Inflammatory macrophage treated with lipopolysaccharide for 1 hour (primary cell): ENCODE results near the gene COPS3.

Experiments used
- DNase-seq, 2 donors: peaks; one replicate each; pipeline ENCODE4 v3.0.0-alpha.2; 2020 to 2022

COPS3 gene

DNA sequence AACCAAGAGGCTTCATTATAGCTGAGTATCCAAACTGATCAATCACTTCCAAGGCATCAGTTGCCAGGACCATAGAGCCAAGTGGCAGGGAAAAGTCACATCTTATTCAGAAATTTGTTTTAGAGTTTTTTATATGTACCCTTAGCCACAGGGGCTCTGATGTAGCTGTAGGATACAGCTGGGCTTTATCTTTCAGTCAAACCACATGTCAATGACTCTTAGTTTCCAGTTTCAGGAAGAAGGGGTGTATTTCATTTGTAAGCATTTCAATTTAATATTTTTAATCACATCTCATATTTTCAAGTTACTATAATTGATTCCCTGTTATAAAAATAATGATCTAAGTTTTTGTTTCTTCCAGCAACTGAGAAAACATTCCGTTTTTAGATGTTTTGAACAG, 41.2 kb downstream of the COPS3 start:
- no peak for DNase-seq

DNA sequence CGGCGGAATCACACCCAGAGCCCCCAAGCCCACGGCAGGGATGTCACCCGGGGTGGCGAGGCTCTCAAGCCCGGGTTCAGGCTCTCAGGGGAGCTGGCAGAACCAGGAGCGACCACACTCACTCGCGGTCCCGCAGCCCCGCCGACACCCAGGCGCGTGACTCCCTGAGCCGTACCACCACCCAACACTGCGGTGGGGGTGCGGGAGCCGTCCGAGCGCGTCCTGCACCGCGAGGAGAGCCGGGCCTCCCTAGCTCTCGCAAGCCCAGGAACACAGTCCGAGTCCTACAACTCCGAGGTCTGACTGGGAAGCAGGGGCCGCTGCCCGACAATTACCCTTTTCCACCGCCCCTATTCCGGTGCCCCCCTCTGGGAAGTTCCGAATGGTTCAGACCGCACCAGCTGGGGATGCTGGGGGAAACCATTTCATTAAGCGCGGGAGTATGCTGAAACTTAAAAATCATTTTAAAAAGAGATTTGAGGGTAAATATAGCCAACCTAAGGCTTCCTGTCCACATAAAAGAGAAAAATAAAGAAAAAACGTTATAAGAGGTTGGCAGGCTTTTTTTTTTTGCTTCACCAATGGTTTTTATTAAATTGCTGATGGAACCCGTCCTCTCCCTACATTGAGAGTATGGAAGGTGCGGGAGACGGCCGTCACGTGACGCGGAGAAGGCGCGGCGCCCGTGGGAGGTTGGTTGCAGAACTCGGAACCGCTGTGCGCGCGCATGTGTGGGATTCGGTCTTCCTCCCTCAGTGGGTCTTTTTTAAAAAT, 43.8 kb downstream of the COPS3 start, which contains the start of gene FLCN:
Gene FLCN (minus strand): TSS at position 143 of the 774 bp plus-strand sequence. CDS start 9,031 bp downstream, outside the sequence.
- peak; percentile 89 to 95 for DNase-seq

DNA sequence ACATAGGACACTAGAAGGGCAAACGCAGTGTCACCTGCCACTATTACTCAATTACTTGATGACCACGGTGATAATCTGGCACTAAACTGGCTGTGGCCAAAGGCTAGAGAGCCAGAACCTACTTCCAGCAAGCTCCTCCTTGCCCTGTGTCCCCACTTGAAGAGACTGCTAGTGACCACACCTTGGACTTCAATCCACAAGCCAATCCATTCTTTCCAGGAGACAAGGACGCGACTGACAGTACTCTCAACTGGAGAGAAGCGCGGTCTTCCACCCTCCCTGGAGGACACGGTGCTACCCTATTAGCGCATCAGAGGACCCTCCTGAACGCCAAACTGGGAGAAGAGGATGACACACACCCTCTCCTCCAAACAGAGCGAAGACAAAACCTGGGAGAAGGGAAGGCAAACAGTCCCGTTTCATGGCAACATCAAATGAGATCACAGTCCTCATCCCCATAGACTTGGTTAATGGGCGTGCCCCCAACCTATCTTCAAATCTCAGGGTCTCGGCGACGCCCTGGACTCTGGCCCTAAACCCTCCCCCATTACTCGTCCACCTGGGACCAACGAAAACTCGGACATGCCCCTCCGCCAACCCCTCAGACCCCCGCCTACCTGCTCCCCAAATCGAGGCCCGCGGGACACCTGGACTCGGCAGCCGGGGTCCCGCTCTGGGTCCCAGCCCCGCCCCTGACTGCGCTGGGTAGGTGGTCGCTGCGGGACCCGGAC, 44.6 kb downstream of the COPS3 start:
- peak; percentile 7 for DNase-seq

DNA sequence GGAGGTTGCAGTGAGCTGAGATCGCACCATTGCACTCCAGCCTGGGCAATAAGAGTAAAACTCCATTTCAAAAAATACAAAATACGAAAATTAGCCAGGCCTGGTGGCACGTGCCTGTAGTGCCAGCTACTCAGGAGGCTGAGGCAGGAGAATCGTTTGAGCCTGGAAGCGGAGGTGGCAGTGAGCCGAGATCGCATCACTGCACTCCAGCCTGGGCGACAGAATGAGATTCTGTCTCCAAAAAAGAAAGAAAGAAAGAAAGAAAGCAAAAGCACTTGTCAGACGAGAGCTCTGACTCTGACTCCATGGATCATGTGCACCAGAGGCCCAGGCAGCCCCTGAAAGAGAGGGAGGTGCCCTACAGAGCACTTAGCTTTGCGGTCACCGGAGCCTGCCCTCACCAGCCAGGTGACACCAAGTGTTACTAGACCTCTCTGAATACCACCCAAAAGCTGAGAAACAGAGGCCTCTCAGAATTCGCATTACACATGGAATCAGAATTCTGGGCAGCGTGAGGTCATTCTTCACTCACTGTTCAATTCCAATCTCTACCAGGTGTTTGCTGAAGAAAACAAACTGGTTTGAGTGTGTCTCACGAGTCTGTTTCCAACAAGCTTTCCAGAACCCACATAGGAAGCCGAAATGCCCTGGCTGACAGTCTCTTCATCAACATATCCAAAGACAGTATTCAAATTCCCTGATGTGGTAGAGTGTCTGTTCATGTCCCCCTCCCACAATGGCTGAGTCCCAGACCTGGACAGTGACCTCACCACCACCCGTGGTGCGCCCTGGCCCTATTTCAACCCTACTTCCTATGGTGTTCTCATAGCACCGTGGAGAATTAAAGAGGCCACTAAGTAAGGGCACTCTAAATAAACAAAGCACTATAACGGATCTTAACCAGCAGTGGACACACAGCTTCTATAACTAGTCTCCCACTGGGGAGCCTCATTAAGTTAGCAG, 45.6 kb downstream of the COPS3 start:
- DNase-seq: peak; percentile 7 to 33

DNA sequence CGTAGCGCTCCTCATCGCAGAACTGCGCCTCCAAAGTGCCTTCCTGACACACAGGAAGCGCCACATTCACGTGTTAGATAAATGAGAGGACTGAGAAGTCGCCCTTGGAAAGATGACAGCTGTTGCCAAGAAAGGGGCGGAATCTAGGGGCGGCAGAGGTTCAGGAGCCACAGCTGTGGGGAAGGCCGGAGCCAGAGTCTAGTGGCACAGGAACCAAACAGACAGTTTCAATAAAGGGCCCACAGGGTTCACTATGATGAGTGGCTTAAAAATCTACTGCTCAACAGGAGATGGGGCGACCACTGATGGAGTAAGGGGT, 48.8 kb downstream of the COPS3 start:
- DNase-seq: no peak

DNA sequence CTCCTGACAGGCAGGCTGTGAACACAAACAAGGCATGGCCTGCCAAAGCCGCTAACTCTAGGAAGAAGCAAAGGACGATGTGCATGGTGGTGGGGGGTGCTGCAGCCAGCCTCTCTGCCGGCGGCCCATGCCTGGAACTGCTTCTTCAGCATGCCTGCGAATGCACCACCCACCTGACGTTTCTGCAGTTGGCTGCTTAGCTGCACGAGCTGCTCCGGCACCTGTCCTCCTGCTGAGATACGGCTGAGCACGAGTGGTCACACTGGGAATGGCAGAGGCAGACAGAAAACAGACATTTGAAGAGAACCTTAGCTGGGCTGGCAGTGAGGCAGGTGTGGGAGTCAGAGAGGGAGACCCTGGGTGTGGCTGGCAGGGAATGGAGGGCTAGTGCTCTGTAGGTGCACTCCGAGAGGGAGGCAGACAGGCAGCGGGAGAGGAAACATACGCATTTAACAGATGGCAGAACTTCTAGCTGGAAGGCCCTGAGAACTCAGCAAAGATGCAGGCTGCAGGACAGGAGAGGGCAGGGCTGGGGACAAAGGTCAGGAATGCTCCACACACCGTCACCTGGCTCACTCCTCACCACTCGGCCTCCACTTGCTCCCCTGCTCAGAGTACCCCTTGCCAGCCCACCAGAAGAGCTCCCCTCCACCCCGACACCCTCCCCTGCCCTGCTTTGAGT, 49.3 kb downstream of the COPS3 start:
- DNase-seq: no peak

DNA sequence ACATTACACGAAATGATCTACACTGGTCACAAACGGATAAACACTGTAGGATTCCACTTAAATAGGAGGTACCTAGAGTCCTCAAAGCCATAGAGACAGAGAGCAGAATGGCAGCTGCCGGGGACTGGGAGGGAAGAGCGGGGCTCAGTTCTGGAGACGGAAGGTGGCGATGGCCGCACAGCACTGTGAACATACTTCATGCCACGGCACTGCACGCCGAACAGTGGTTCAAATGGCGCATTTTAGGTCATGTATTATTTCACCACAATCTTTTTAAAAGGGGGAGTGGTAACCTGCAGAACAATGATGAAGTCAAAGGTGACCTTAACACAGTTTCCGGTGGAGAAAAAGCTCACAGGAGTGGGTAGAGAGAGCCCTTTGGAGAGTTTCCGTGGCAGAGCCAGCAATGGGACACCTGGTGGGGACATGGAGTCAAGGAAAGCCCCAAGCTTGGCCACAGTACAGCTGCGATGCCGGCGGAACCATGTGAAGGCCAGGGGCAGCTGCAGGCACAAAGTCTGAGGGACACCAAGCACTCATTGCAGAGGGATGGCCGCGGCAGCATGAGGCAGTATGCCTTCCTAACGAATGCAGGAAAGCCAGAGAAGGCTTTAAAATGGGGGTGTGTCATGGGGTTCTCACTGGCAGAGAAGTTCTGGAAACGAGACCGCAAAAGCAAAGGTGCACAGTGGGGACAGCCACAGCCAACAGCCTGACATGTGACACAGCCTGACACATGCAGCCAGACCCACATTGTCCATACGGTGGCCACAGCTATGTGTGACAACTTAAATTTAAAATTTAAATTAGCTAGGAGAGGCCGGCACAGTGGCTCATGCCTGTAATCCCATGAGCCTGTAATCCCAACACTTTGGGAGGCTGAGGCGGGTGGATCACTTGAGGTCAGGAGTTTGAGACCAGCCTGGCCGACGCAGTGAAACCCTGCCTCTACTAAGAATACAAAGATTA, 51.3 kb downstream of the COPS3 start:
- no peak for DNase-seq

DNA sequence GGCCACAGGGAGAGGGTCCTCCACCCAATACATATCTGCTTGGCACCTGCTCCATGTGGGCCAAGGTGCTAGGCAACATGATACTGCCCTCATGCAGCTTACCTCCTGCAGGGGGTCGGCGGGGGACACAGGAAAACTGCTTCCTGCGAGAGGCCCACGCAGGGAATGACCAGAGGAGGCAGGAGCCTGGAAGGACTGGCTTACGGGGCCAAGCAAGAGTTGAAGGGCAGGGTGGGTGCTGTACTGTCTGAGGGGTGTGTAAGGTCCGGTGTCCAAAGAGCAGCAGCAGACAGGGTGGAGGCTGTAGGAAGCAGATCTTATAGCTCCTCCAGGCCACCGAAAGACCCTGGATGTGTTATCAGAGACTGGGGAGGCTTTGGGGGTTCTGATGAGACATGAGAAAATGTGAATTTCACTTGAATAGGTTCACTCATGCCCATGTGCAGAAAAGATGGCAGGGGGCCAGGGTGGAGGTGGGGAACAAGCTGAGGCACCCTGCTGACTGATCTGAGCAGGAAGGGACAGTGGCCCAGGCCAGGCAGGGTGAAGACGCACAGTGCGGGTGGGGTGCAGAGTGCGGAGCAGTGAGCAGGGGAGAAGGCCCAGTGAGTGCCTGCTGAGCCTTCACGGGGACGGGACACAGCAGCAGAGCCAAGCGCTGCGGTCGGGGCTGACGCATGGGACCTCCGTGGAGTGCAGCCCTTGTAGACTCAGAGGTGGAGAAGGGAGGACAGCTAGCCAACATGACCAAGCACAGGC, 52.3 kb downstream of the COPS3 start:
- DNase-seq: no peak

DNA sequence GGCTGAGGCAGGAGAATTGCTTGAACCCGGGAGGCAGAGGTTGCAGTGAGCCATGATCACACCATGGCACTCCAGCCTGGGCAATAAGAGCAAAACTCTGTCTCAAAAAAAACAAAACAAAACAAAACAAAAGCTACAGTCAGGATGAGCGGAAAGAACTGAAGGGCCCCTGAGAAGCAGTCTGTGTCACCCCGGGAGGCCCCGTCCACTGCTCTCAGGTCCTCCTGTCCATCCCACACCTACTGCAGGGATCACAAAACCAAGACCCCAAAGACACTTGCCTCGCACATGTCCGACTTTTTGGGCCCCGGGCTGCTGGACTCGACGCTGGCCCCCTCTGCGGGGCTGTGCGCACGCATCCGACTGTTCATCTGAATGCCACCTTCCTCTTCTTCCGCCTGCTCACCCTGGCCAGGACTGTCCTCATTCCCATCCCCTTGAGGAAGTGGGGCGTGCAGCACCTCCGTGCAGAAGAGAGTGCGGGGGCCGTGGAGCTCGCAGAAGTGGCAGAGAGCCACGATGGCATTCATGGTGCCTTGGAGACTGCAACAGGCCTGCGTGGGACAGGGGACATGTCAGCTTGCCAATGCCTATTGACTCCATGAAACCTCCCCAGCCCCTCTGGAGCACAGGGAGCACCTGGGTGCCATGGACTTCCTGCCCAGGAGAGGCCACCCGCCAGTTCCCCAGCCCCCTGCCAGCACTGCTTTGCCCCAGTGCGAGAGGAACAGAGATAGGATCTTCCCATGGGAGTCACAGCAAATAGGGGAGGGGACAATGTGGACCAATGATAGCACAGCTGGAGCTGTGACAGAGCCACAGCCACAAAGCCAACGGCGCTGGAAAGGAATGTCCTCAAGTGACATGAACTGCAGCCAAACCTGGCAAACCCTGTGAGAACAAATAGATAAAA, 53.2 kb downstream of the COPS3 start:
- no peak for DNase-seq

DNA sequence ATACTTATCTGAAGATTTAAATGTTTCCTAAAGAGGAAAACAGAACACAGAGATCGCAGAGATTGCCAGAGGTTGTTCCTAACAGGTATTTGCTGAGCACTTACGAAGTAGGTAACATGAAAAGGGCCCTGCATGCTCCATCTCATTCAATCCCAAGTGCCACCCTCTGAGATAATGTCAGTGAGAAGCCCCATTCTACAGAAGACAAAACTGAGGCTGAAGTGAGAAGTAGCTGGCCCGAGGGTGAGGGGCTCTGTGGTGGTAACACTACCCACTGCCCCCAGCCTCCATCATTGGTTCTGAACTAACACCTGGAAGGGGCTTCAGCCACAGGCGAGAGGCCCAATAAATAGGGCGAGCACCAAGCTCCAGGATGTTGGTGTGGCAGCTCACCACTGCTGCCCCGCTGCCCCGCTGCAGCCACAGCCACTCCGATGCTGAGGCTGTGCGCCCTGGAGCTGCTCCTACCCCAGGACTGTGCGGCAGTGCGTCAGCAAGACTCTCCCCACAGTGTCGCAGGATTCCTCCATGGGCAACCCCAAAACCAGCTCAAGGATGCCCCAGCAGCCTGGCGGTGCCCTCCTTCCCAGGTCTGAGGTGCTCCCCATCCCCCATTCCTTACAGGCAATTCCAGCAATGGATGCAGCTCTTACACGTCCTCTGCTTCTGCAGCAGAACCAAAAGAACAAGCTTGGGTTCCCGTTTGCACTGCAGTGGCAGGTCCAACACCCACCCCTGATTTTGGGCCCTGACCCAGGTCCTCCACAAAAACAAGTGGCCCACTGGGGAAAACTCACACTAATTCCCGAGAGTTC, 54.4 kb downstream of the COPS3 start:
- DNase-seq: no peak

DNA sequence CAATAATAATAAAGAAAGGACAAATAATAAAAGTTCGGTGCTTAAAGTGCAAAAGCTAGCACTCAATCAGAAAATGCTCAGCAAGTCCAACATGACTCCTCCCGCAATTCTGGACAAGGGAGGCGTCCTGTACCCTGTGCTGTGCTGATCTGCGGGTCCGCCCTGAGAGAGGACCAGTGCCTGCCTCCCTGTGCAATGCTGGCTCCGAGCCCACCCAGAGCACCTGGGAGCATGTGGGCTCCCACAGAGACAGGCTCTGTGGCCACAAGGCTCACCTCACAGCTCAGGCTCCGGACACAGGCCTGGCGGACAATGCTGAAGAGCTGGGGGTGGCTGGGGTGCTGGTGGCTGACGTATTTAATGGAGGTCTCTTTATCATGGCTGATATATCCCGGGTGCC, 55.1 kb downstream of the COPS3 start:
- DNase-seq: no peak

DNA sequence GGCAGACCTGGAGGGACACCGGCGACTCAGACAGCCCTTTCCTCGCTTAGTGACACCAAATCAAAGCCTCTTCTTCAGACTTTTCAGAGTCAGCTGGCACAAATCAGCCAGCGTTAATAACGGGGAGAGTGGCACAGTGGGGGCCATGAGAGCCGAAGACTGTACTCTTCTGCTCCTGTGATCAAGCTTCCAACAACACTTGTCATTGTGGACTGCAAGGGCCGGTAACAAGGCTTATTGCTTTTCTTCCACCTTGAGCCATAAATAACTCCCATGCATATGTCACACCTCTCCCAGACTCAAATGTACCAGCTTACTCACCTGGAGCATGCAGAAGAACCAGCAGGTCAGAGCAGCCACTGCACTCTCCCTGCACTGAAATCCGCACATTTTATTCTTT, 56.9 kb downstream of the COPS3 start:
- no peak for DNase-seq

DNA sequence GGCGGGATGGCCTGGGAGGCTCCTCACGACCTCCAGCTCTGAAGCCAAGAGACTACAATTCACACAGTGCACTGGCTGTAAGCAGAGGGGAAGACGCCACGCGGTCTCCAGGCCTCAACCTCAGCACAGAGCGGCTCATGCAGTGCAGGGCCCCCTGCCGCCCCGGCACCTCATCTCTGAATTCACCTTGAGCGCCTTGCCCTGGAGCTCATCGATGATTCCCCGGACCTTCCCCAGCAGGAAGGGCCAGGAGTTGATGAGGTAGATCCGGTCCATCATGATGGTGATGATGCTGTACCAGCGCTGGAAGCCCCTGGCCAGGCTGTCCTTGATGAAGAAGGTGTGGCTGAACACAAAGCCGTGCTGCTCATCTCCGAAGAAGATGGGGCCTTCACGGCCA, 57.3 kb downstream of the COPS3 start:
- DNase-seq: no peak

DNA sequence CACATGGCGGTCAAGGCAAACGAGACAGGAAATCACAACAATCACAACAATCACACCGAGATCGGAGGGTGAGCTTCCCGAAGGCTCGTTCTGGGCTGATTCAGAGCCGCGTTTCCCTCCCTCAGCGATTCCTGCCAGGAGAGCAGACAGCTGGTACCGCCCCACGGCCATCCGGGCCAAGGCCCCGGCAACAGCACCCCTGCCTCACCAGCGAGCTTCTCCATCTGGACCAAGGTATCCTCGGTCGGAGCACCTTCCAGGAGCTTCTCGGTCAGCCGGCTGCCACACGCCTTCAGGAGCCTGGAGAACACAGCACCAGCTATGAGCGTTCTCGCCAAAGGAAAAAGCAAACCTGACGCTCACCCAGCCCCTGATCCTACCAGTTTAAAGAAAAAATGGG, 59.7 kb downstream of the COPS3 start:
- DNase-seq: no peak

DNA sequence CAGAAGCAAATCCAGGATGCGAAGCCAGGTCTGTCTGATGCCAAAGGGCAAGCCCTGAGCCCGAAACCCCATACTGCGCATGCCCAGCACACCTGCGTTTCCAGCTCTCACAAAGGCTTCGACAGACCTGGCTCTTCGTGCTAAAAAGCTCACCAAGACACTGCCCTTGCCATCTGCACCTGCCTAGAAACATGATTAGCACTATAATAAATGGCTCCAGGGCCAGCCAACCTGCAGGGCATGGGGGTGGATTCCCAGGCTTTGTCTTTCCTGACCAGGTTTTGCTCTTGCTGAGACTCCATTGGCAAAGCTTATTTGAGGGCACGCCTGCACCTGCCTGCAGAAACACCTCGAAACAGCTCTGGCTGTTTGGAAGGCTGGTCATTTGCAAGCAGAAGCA, 60.5 kb downstream of the COPS3 start:
- no peak for DNase-seq

DNA sequence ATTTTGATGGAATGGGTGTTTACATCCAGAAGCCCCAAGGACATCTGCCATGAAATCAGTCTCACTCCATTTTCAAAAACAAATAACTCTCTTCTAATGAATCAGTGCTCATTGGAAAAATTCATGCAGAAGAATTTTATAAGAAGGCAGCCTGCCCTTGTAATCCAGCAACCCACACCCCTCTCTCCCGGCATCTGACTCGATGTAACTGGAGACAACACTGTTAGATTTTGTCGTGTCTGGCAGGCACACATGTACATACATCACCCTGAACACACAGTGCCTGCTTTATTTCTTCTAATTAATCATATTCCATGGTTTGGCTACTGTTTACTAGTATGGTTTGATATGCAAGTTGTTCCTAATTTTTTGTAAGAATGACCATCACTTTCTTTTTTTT, 63.1 kb downstream of the COPS3 start:
- DNase-seq: no peak

DNA sequence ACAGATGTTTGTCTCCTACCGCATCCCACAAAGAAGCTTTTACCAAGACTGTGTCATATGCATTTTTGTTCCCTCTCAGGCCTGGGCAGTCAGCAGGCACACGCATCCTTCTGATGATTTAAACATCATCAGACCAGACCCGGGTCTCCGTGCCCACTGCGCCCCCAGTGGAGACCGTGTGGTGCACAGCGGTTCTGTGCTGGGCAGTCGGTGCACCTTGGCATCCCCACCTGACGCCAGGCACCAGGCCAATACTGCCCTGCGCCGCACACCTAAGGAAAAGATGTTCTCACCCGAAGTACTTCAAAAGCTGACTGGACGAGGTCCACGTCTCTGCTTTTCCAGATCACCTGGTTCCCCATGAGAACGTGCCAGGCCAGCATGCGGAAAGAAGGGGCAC, 64.3 kb downstream of the COPS3 start:
- no peak for DNase-seq

DNA sequence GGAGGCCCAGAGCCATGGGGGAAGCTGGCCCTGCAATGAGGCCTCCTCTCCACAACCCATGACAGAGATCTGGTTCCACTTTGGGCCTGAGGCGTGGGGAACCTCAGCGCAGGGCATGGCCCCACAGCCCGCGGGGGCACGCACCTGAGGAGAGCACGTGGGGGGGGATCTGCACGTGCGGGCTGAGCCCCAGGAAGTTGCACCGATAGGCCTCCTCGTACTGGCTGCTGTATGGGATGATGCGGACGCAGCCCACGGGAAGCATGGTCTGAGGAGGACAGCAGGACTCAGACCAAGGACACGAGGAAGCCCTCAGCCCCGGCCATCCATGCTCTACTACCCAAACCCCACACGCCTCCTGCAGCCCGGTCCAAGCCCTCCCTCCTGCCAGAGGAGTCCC, 64.8 kb downstream of the COPS3 start:
- DNase-seq: no peak

DNA sequence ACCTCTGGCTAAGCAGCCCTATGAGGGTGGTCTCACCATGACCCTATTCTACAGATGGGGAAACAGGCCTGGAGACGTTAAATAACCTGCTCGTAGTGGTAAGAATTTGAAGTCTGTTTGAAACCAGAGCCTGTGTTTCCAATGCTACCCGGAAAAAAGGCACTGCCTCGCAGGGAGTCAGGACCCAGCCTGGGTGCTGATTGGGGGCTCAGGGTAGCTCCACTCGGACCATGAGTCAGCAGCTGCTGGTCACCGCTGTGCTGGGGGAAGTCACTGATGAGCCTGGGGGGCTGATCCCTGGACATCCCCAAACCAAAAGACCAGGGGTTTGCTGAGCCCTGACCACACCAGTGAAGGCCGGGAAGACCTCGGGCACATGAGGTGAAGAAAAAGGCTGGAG, 65.5 kb downstream of the COPS3 start:
- DNase-seq: no peak
